A549 (cell line): ENCODE data around the gene KIAA0040. TPM values are rescaled to one million over a fixed set of nuclear protein-coding genes. Genes with fewer than 3 reads are reported as not detected.

Source experiments
- ATAC-seq, 2 experiments: fragments of 200-7000 bp in 1 of 2; fragments of >200 bp in 1 of 2; cut with Nextera tagmentation in 1 of 2; cut with Tn5 transposase in 1 of 2; 3 replicates each; pipeline versions ENCODE4 v1.8.0 to v1.9.1; 2018 to 2020; ENCODE audit warnings: mild to moderate bottlenecking in 1 of 2, moderate library complexity in 1 of 2
- CTCF ChIA-PET: fragments of 300-600 bp; sonication (Branson Sonifier 250); formaldehyde crosslinking; extraction: SDS; loops from one replicate; lab custom pipeline; 2021; ENCODE audit warnings: antibody characterized with exemption, inconsistent platforms; lab: Yijun Ruan, JAX
- POLR2A ChIA-PET: fragments of 350-600 bp; formaldehyde crosslinking; extraction: SDS; loops from one replicate; lab custom pipeline; 2021; ENCODE audit warnings: antibody characterized with exemption, inconsistent platforms; lab: Yijun Ruan, JAX
- DNase-seq, 2 experiments: peaks; one replicate each; pipeline versions ENCODE4 v3.0.0 to v3.0.0-alpha.2; 2011 to 2016; ENCODE audit warnings: low read depth in 1 of 2, low spot score in 1 of 2
- FAIRE-seq: peaks from 2 replicates; lab custom pipeline; 2011; peaks lifted over from hg19 to GRCh38; lab: Jason Lieb, UNC
- H3K27ac ChIP-seq, 2 experiments: fragments of >200 bp; sonication (Bioruptor Twin); formaldehyde crosslinking; 3 replicates each; pipeline ENCODE4 v1.5.1; 2016 to 2017
- H3K4me1 ChIP-seq: fragments of >200 bp; sonication (Bioruptor Twin); formaldehyde crosslinking; 3 replicates; pipeline ENCODE4 v1.6.1; 2016
- H3K4me2 ChIP-seq: fragments of >200 bp; sonication (Bioruptor Twin); formaldehyde crosslinking; 3 replicates; pipeline ENCODE4 v1.6.1; 2016
- H3K4me3 ChIP-seq: fragments of >200 bp; sonication (Bioruptor Twin); formaldehyde crosslinking; 3 replicates; pipeline ENCODE4 v1.5.1; 2016
- H3K9me3 ChIP-seq: fragments of >200 bp; sonication (Bioruptor Twin); formaldehyde crosslinking; 3 replicates; pipeline ENCODE4 v1.6.1; 2016
- BHLHE40 ChIP-seq: IDR thresholded peaks from 2 replicates; pipeline ENCODE4 v1.6.1; 2012; ENCODE audit warnings: low read depth, low read length, inconsistent platforms
- CBX2 ChIP-seq: fragments of 200-600 bp; sonication (generic); IDR thresholded peaks from 2 replicates; pipeline ENCODE4 v1.6.1; 2016; ENCODE audit warnings: low read depth, mild to moderate bottlenecking, borderline replicate concordance
- CBX8 ChIP-seq: fragments of 200-600 bp; sonication (generic); IDR thresholded peaks from 2 replicates; pipeline ENCODE4 v1.6.1; 2016
- CTCF ChIP-seq: fragments of >200 bp; sonication (Bioruptor Twin); formaldehyde crosslinking; IDR thresholded peaks from 3 replicates; pipeline ENCODE4 v1.5.1; 2016
- EHMT2 ChIP-seq: fragments of 200-600 bp; sonication (generic); IDR thresholded peaks from 2 replicates; pipeline ENCODE4 v1.6.1; 2016; ENCODE audit warnings: antibody characterized with exemption, low read depth, mild to moderate bottlenecking, moderate library complexity
- ESRRA ChIP-seq: fragments of 150-350 bp; IDR thresholded peaks from 2 replicates; pipeline ENCODE4 v1.6.1; 2014; ENCODE audit warnings: mild to moderate bottlenecking, low read length, borderline replicate concordance
- FOSB ChIP-seq: fragments of 250-450 bp; sonication (Bioruptor Pico); IDR thresholded peaks from 2 replicates; pipeline ENCODE4 v1.5.0; 2020; ENCODE audit warnings: mild to moderate bottlenecking, moderate library complexity
- GATA3 ChIP-seq: IDR thresholded peaks from 2 replicates; pipeline ENCODE4 v1.6.1; 2012; ENCODE audit warnings: borderline replicate concordance
- HOXB5 ChIP-seq: fragments of 250-450 bp; sonication (Bioruptor Pico); IDR thresholded peaks from 2 replicates; pipeline ENCODE4 v1.5.0; 2020; ENCODE audit warnings: mild to moderate bottlenecking, moderate library complexity
- JUNB ChIP-seq: fragments of >200 bp; sonication (Bioruptor Twin); formaldehyde crosslinking; IDR thresholded peaks from 2 replicates; pipeline ENCODE4 v1.6.1; 2016
- KDM1A ChIP-seq: fragments of 200-600 bp; sonication (generic); IDR thresholded peaks from 2 replicates; pipeline ENCODE4 v1.6.1; 2016; ENCODE audit warnings: low read depth, mild to moderate bottlenecking
- KDM5A ChIP-seq: fragments of 200-600 bp; sonication (generic); IDR thresholded peaks from 2 replicates; pipeline ENCODE4 v1.6.1; 2016; ENCODE audit warnings: antibody characterized with exemption, mild to moderate bottlenecking
- MAZ ChIP-seq: fragments of 150-350 bp; IDR thresholded peaks from 2 replicates; pipeline ENCODE4 v1.6.1; 2014; ENCODE audit warnings: antibody characterized with exemption, low read depth, low read length, borderline replicate concordance
- MYC ChIP-seq: IDR thresholded peaks from 2 replicates; pipeline ENCODE4 v1.6.1; 2012; ENCODE audit warnings: mild to moderate bottlenecking, inconsistent platforms, low read length, improper control_type of control experiment, borderline replicate concordance
- NFE2L2 ChIP-seq: fragments of 150-350 bp; conservative IDR thresholded peaks from 2 replicates; pipeline ENCODE4 v1.6.1; 2014; ENCODE audit warnings: low read length
- PHF8 ChIP-seq: fragments of 200-600 bp; sonication (generic); IDR thresholded peaks from 2 replicates; pipeline ENCODE4 v1.6.1; 2016; ENCODE audit warnings: low read depth, mild to moderate bottlenecking, antibody characterized with exemption, moderate library complexity, borderline replicate concordance
- RAD21 ChIP-seq, 2 experiments: fragments of >200 bp in 1 of 2; sonication (Bioruptor Twin) in 1 of 2; formaldehyde crosslinking in 1 of 2; IDR thresholded peaks in 1 of 2; conservative IDR thresholded peaks in 1 of 2; 2 replicates in 1 of 2; 3 replicates in 1 of 2; pipeline ENCODE4 v1.6.1; 2012 to 2018; ENCODE audit warnings: inconsistent platforms in 1 of 2
- RFX5 ChIP-seq: fragments of 450-650 bp; IDR thresholded peaks from 2 replicates; pipeline ENCODE4 v1.7.1; 2014; ENCODE audit warnings: antibody characterized with exemption, mild to moderate bottlenecking, moderate library complexity
- RNF2 ChIP-seq: fragments of 200-600 bp; sonication (generic); IDR thresholded peaks from 2 replicates; pipeline ENCODE4 v1.6.1; 2016; ENCODE audit warnings: low read depth, mild to moderate bottlenecking, antibody characterized with exemption, moderate library complexity, borderline replicate concordance
- SREBF2 ChIP-seq: fragments of 450-650 bp; IDR thresholded peaks from 2 replicates; pipeline ENCODE4 v1.6.1; 2014; ENCODE audit warnings: mild to moderate bottlenecking, moderate library complexity
- ZFP36 ChIP-seq: fragments of 450-650 bp; IDR thresholded peaks from 2 replicates; pipeline ENCODE4 v1.6.1; 2014; ENCODE audit warnings: borderline replicate concordance; ENCODE audit not compliant: partially characterized antibody
- WGBS: methylation state at CpG from one replicate; pipeline ENCODE4 v1.1.6; 2017; ENCODE audit errors: missing lambda C conversion rate; 5-methylcytosine and 5-hydroxymethylcytosine counted together
- polyA plus RNA-seq, 4 experiments: library from polyadenylated mRNA; depleted of rRNA in 3 of 4; stranded (reverse); fragments of >200 nt; fragmentation: RNase III in 1 of 4; extraction: RNeasy Plus Mini Kit Qiagen cat#74134 plus additional on column Dnase treatment in 1 of 4; gene quantifications; 2 replicates in 3 of 4; 3 replicates in 1 of 4; pipeline ENCODE4 v1.2.3, GENCODE V29; 2011 to 2017
- TF ChIP-seq, protein P1 (sequence below): fragments of 250-450 bp; sonication (Bioruptor Pico); IDR thresholded peaks from 2 replicates; pipeline ENCODE4 v1.5.0; 2021; ENCODE audit warnings: mild to moderate bottlenecking, moderate library complexity, borderline replicate concordance
- TF ChIP-seq, protein P2 (sequence below): fragments of 450-650 bp; IDR thresholded peaks from 2 replicates; pipeline ENCODE4 v1.6.1; 2014; ENCODE audit warnings: antibody characterized with exemption

The KIAA0040 gene
- polyA plus RNA-seq, 2 of the 4 experiments (the other 2 are of a cell fraction), result 0.21 to 1.1 TPM

GRCh38 chr1:175138579-175138978 is 54.0 kb downstream of the KIAA0040 start:
- DNase-seq (no peak), ATAC-seq (peak; percentile 38 to 42; a peak in 3 of 6 replicates)
- POLR2A ChIA-PET, result no interaction called here
- Histone ChIP-seq H3K9me3 (no peaks in the 10 kb centered on the region), H3K4me2 (no peak overlapping the region)
- WGBS, result 0% methylated on average over 2 of the region's 2 CpGs
- TF ChIP-seq CBX2 (no peak), MAZ (no peak), HOXB5 (CRISPR knock-in tag) (no peak), ZFP36 (no peak), RFX5 (no peak), GATA3 (no peak), NFE2L2 (no peak), PHF8 (no peak), KDM1A (no peak), FOSB (no peak), EHMT2 (no peak), CBX8 (no peak)
- TF ChIP-seq, protein P1, sequence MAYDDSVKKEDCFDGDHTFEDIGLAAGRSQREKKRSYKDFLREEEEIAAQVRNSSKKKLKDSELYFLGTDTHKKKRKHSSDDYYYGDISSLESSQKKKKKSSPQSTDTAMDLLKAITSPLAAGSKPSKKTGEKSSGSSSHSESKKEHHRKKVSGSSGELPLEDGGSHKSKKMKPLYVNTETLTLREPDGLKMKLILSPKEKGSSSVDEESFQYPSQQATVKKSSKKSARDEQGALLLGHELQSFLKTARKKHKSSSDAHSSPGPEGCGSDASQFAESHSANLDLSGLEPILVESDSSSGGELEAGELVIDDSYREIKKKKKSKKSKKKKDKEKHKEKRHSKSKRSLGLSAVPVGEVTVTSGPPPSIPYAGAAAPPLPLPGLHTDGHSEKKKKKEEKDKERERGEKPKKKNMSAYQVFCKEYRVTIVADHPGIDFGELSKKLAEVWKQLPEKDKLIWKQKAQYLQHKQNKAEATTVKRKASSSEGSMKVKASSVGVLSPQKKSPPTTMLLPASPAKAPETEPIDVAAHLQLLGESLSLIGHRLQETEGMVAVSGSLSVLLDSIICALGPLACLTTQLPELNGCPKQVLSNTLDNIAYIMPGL (CRISPR knock-in tag), result no peak
- TF ChIP-seq, all 56 proteins: peak for 0
- Histone ChIP-seq H3K4me1 (no peaks in the 10 kb centered on the region), H3K4me3 (no peak overlapping the region), H3K27ac (no peak overlapping the region)
- CTCF ChIA-PET, result interaction anchor here (1.7 to 6.9 kb wide), 2 partner anchors 7 to 13 kb away, joined by 6 to 36 read pairs; no protein-coding TSS in a partner anchor
- FAIRE-seq, result no peak

DNA sequence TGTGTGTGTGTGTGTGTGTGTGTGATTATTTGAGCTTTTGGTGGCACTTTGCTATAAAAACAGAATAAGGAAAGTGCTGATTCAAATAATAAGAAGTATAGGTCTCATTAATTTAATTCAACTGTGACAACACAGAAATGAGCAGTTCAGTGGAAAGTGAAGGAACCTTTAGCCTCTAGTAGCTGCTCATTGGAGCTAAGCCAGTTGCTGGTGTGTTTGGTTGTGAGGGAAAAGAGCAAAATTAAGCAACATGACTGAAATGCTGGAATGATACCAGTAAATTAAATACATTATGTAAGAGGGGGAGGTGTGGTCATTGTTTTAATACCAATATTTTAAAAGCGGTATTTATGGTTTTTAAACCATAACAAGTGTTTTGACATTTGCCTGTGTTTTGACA is 55.2 kb downstream of the KIAA0040 start:
- ATAC-seq (no peak), DNase-seq (no peak), FAIRE-seq (no peak)
- POLR2A ChIA-PET, result no interaction called here
- no peaks in the 10 kb centered on the region for H3K4me1 ChIP-seq
- TF ChIP-seq BHLHE40 (no peak), SREBF2 (no peak), KDM5A (no peak), CBX8 (no peak), JUNB (no peak)
- TF ChIP-seq, protein P2, sequence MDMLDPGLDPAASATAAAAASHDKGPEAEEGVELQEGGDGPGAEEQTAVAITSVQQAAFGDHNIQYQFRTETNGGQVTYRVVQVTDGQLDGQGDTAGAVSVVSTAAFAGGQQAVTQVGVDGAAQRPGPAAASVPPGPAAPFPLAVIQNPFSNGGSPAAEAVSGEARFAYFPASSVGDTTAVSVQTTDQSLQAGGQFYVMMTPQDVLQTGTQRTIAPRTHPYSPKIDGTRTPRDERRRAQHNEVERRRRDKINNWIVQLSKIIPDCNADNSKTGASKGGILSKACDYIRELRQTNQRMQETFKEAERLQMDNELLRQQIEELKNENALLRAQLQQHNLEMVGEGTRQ, result no peak
- CTCF ChIA-PET, result interaction anchor here (6.9 kb wide), 1 partner anchor 9 kb away, joined by 36 read pairs; no protein-coding TSS in a partner anchor
- 74% methylated on average over 1 of the region's 1 CpG for WGBS
- no peak overlapping the region for H3K4me3 ChIP-seq
- H3K27ac ChIP-seq, result no peak overlapping the region
- no peak overlapping the region for H3K4me2 ChIP-seq
- no peaks in the 10 kb centered on the region for H3K9me3 ChIP-seq

DNA sequence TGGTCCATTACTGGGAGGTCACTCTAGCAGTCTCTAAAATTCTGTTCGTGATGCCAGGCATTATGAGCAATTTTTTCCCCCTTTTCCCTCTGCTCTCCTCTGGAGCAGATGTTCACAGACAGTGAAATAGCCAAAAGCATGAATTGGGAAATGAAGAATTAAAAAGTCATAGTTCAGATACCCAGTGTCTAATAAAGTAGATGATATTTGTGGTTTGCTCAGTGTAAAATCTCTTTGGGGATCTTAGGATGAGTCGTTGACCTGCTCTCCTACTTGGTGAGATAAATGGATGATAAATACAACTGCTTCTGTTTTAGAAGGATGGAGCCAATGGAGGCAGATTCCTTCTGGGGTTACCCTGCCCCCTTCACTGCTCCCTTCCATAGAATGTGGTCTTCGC is 56.3 kb downstream of the KIAA0040 start:
- H3K4me2 ChIP-seq, result no peak overlapping the region
- H3K4me3 ChIP-seq, result no peak overlapping the region
- no peak for FAIRE-seq
- no peak overlapping the region for H3K27ac ChIP-seq
- no peak for ATAC-seq
- 14% methylated on average over 3 of the region's 3 CpGs for WGBS
- DNase-seq, result no peak
- ChIA-PET POLR2A (no interaction called here), CTCF (interaction anchor here (0.6 to 6.9 kb wide), 3 partner anchors 10 to 113 kb away, joined by 3 to 36 read pairs (median 3); partner anchors contain the start of gene MRPS14)
- TF ChIP-seq ZFP36 (no peak), KDM1A (no peak), CTCF (no peak), CBX8 (no peak), RAD21 (conservative IDR thresholded peaks at IDR 0.05 in 1 of 2, IDR thresholded peaks at IDR 0.05 in 1 of 2) (no peak), RNF2 (no peak), NFE2L2 (no peak), MYC (no peak), ESRRA (no peak), EHMT2 (no peak)
- H3K9me3 ChIP-seq, result no peaks in the 10 kb centered on the region
- no peaks in the 10 kb centered on the region for H3K4me1 ChIP-seq
